ENCODE results near the gene ZNF710. TPM values are rescaled to one million over a fixed set of nuclear protein-coding genes. Genes with fewer than 3 reads are reported as not detected.
"Not testable (repeated sequence)": the region's sequence is repeated elsewhere in the genome, so short reads cannot be mapped to it uniquely, and the experiment has no call there.

The ZNF710 gene
- polyA plus RNA-seq, 5 donors: 28.9 to 41.5 (median 33.5) TPM

DNA sequence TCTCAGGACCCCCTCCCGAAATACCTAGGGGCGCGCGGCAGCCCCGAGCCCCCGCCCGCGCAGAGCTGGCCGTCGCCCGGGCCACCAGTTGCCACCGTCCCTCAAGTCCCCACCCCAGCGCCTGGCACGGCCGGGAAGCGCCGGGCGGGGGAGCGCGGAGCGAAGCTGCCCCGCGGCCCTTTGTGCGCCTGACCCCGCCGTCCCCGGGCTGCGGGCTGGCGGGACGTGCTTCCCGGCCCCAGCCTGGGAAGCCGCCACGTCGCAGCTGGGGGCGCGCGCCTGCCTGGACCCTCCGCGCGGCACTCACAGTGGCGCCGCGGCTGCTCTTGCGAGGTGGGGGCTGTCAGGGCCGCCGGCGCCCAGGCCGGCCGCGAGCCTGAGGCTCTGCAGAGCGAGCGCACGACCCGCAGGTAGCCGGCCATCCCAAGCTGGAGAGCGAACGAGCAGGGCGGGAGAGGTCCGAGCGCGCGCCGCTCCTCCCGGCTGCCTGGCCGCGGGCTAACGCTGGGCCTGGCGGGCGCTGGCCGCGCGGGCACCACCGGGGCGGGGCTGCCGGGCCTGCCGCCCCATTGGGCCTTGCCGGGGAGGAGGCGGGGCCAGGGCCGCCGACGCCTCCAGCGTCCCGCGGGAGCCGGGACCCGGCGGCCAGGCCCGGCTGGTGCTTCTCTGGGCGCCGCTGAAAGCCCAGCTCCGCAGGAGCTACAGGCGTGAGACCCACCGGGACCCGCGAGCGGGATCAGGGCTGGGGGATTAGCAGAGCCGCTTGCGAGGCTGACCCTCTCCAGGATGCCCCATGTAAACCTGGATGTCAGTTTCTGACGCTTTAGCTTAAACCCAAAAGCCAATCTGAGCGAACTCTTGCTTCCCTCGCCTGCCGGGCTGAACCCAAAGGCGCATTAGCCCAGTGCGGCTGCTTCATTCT, 101.1 kb downstream of the ZNF710 start, which contains the start of gene IDH2:
IDH2 (minus strand) TSS at position 500 of the 922 bp plus-strand sequence; CDS start at position 422, 78 bp downstream.
- peak; percentile 85 to 87 for DNase-seq

DNA sequence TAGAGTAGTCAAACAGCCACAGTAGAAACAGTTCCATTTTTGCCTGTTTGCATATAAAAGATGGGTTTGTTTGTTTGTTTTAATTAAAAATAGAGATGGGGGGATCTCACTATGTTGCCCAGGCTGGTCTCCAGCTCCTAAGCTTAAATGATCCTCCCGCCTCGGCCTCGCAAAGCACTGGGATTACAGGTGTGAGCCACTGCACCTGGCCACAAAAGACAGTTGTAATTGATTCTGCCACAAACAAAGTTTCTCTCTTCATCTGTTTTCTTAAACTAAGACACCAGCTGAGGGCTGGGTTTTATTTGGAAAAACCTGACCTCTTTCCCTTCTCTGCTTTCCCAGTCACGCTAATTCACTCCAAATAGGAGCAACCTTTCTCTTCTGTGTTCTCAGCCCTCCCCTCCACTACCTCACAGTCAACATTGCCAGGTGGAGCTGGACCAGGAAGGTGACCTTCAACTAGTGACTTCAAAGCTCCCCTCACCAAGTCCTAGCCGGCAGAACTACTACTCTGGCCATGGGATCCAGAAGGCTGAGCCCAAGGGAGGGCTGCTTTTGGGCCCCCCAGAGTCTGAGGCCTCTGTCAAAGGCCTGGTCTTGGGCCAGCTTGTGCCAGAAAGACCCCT, 102.7 kb downstream of the ZNF710 start:
- no peak for DNase-seq

DNA sequence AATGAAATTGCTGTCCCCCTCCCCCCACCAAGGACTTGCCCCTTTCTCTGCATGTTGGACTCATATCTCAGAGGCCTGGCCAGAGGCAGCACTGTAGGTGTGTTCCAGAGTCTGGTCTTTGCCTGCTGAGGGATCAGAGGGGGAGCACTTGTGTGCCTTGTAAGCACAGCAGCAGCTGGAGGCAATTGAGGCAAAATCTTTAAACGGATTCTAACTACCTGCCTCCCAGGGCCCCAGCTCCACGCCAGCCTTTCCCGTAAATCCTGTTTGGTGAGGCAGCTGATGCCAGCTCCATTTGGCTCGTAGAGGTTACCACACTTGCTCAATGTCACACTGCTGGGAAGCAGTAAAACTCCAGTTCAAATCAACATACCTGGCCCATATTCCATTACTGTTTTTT, 103.4 kb downstream of the ZNF710 start:
- DNase-seq: no peak

DNA sequence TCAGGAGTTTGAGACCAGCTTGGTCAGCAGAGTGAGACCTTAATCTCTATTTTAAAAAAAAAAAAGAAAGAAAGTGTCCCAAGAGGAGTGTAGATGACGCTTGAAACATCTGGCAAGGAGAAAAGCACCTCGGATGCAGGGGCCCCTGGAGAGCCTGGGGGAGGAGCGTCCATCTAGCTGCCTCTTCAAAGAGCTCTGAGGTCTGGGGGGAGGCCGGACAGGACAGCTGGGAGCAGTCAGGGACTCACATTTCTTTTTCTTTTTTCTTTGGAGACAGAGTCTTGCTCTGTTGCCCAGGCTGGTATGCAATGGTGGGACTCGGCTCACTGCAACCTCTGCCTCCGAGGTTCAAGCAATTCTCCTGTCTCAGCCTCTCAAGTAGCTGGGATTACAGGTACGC, 104.4 kb downstream of the ZNF710 start:
- DNase-seq: no peak

- no peak for DNase-seq
Measured at GRCh38 chr15:90106522-90107117, 105.5 kb downstream of the ZNF710 start.

- not testable (repeated sequence) for DNase-seq
Measured at GRCh38 chr15:90108038-90108437, 106.9 kb downstream of the ZNF710 start.

- not testable (repeated sequence) for DNase-seq
Measured at GRCh38 chr15:90109163-90109751, 108.1 kb downstream of the ZNF710 start.

DNA sequence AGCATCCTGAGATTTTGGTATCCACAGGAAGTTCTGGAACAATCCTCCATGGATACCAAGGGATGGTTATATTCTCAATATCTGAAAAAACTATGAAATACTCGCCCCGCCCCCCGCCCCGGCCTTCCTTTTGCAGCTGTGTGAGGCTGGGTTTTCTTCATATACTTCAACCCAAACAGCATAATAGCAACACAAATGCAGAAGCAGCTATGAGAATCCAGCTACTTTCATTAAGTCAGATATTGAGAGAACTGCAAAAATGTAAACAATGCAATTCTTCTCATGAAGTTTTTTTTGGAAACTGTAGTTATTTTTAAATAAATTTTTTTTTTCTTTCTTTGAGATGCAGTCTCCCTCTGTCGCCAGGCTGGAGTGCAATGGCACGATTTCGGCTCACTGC, 112.0 kb downstream of the ZNF710 start:
- DNase-seq: no peak

DNA sequence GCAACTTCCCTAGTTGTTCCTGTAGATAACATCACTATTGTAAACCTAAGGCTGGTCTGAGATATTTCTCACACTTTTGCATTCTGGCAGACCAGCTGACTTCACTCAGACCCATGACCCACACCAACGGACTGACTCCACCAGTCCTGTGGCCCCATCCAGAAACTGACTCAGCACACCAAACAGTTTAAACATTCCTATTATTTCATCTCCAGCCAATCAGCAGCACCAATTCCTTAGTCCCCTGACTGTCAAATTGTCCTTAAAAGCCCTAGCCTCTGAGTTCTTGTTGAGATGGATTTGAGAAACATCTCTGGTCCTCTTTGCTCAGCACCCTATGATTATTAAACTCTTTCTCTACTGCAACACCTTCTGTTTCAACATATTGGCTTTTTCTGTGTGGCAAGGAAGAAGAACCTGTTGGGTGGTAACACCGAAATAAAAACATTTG, 113.4 kb downstream of the ZNF710 start:
- DNase-seq: no peak

DNA sequence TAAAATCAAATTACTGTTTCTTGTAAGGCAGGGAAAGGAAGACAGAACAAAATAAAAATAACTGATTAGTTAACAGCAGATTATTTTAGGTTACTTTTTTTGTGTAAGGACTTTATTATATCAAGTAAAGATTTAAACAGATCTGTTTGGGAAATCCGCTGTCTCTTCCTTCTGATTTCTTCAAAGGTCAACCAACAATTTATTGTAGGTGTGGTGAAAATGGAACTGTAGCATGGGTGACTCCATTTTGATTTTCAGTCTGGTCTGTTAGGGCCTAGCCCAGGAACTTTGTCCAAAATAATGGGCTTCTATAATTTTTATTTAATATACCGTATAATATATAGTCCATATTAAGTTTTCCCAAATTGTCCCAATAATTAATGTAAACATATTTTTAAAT, 114.7 kb downstream of the ZNF710 start:
- DNase-seq: no peak

DNA sequence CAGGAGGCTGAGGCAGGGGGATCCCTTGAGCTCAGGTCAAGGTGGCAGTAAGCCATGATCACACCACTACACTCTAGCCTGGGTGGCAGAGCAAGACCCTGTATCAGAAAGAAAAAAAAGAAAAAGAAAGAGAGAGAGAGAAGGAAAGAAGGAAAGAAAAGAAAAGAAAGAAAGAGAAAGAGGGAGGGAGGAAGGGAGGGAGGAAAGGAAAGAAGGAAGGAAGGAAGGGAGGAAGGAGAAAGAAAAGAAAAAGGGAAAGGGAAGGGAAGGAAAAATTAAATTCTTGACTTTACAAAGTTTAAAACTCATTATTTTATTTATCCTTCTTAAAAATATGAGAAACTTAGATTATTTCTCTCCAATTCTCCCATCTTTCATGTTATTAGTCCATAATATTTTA, 118.2 kb downstream of the ZNF710 start:
- DNase-seq: no peak

DNA sequence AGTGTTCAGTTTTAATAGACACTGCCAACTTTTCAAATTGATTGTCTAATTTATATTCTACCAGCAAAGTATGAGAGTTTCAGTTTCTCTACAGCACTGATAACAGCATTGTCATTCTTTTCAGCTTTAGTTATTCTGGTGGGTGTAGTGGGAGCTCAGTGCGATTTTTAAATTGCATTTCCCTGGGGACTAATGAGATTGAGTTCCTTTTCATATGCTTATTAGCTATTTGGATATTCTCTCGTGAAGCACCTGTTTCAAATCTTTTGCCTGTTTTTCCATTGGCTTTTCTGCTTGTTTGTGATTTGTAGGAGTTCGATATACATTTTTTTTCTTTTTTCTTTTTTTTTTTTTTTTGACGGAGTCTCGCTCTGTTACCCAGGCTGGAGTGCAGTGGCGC, 120.0 kb downstream of the ZNF710 start:
- no peak for DNase-seq

GRCh38 chr15:90124507-90124906, 123.4 kb downstream of the ZNF710 start:
- no peak for DNase-seq

- no peak for DNase-seq
Measured at GRCh38 chr15:90126022-90126421, 124.9 kb downstream of the ZNF710 start.

DNA sequence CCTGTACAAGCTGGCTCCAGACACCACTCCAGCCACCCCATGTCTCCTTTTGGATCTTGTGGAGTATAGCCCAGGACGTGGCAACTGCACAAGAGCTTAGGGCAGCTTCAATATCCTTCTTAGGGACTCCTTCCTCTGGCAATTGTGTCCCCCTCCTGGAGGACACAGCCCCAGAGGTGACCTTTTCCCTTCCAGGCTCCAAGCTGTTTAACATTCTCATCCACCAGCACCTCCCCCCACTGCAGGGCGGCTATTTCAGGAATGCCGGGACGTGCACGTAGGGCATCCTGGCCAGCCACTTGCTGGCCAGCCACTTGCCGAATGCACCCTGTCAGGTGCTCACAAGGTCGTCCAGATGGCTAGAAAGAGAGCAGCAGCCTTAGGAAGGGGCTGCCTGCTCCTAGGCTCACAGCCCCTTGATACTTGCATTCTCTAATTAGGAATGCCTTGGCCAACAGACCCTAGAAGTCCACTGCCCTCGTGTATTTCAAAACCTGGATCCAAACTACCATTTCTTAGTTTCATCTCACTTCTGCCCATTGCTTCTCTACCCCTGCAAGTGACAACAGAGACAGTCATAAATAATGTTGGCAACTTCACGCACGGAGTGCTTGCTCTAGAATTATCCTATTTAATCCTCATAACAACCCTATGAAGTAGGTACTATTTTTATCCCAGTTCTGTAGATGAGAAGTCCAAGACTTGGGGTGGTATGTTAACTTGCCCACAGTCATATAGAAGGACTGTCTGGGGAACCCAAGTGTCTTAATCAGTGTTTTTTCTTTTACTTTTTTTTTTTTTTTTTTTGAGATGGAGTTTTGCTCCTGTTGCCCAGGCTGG, 125.7 kb downstream of the ZNF710 start:
- no peak for DNase-seq

GRCh38 chr15:90130291-90130690, 129.2 kb downstream of the ZNF710 start:
- no peak for DNase-seq

Other genes with a start within 250 kb of the ZNF710 start
- under 1 TPM in 1 of 5 donors, not detected in 4; 0.12 TPM for gene MESP2, start 225.0 kb upstream of the ZNF710 start, polyA plus RNA-seq (ENCODE audit: insufficient read depth in 1 of 5, insufficient read length in 5 of 5, low replicate concordance in 1 of 5)
- 1 to 10 TPM; 3.3 to 5.8 (median 4.0) TPM for gene ANPEP, start 186.5 kb upstream of the ZNF710 start, polyA plus RNA-seq (ENCODE audit: insufficient read depth in 1 of 5, insufficient read length in 5 of 5, low replicate concordance in 1 of 5)
- 10 to 100 TPM; 22.3 to 37.2 (median 30.1) TPM for gene AP3S2, start 107.3 kb upstream of the ZNF710 start, polyA plus RNA-seq (ENCODE audit: insufficient read depth in 1 of 5, insufficient read length in 5 of 5, low replicate concordance in 1 of 5)
- 10 to 100 TPM; 26.0 to 36.3 (median 31.8) TPM for gene ARPIN, start 88.4 kb upstream of the ZNF710 start, polyA plus RNA-seq (ENCODE audit: insufficient read depth in 1 of 5, insufficient read length in 5 of 5, low replicate concordance in 1 of 5)
- 100 to 1,000 TPM; 114 to 152 (median 118) TPM for gene IDH2, start 101.1 kb downstream of the ZNF710 start, polyA plus RNA-seq (ENCODE audit: insufficient read depth in 1 of 5, insufficient read length in 5 of 5, low replicate concordance in 1 of 5)
- 10 to 100 TPM; 21.0 to 30.0 (median 23.4) TPM for gene SEMA4B, start 200.0 kb downstream of the ZNF710 start, polyA plus RNA-seq (ENCODE audit: insufficient read depth in 1 of 5, insufficient read length in 5 of 5, low replicate concordance in 1 of 5)
- gene CIB1, start 232.6 kb downstream of the ZNF710 start, polyA plus RNA-seq (ENCODE audit: insufficient read depth in 1 of 5, insufficient read length in 5 of 5, low replicate concordance in 1 of 5): 10 to 100 TPM; 43.7 to 55.3 (median 47.4) TPM
- 1 to 10 TPM; 1.7 to 4.6 (median 4.3) TPM for gene GDPGP1, start 232.9 kb downstream of the ZNF710 start, polyA plus RNA-seq (ENCODE audit: insufficient read depth in 1 of 5, insufficient read length in 5 of 5, low replicate concordance in 1 of 5)
- gene TTLL13, start 248.2 kb downstream of the ZNF710 start, polyA plus RNA-seq (ENCODE audit: insufficient read depth in 1 of 5, insufficient read length in 5 of 5, low replicate concordance in 1 of 5): under 1 TPM; 0.09 to 0.27 (median 0.13) TPM